ENCODE results near the gene ZFAND3. TPM values are rescaled to one million over a fixed set of nuclear protein-coding genes. Genes with fewer than 3 reads are reported as not detected.

Gene ZFAND3
- total and polyA plus RNA-seq, 9 donors: 16.6 to 220 (median 51.9) TPM

GRCh38 chr6:38143191-38144150 lies 323.9 kb downstream of the ZFAND3 start:
- Histone ChIP-seq H3K4me3 (no peak overlapping the region), H3K4me1 (ENCODE audit: insufficient read depth) (peaks cover 2% of the 10 kb centered on the region), H3K9me3 (no peaks in the 10 kb centered on the region), H3K27me3 (no peaks in the 10 kb centered on the region), H3K36me3 (no peaks in the 10 kb centered on the region), H3K27ac (no peak overlapping the region)
- WGBS, 3 donors: 74 to 78% (median 77%) methylated on average over 8 of the region's 8 CpGs
- TF ChIP-seq POLR2A (IDR thresholded peaks at IDR 0.05): no peak
- TF ChIP-seq CTCF (IDR thresholded peaks at IDR 0.05): no peak
- no peak for TF ChIP-seq EP300 (IDR thresholded peaks at IDR 0.05)
- DNase-seq: no peak
- intact Hi-C loops (cut with DNase I): no loop called here

- H3K4me3 ChIP-seq: no peak overlapping the region
- 87 to 90% (median 89%) methylated on average over 5 of the region's 5 CpGs for WGBS, 3 donors
- peaks cover 2% of the 10 kb centered on the region for H3K4me1 ChIP-seq (ENCODE audit: insufficient read depth)
- no peaks in the 10 kb centered on the region for H3K36me3 ChIP-seq
- DNase-seq: no peak
- no peak overlapping the region for H3K27ac ChIP-seq
- no peaks in the 10 kb centered on the region for H3K9me3 ChIP-seq
- TF ChIP-seq CTCF (IDR thresholded peaks at IDR 0.05): no peak
- no peak for TF ChIP-seq POLR2A (IDR thresholded peaks at IDR 0.05)
- TF ChIP-seq EP300 (IDR thresholded peaks at IDR 0.05): no peak
- H3K27me3 ChIP-seq: no peaks in the 10 kb centered on the region
- intact Hi-C loops (cut with DNase I): no loop called here
Observed at GRCh38 chr6:38144365-38144945, 324.9 kb downstream of the ZFAND3 start.

- H3K4me3 ChIP-seq: no peak overlapping the region
- TF ChIP-seq EP300 (IDR thresholded peaks at IDR 0.05): no peak
- no peak for TF ChIP-seq CTCF (IDR thresholded peaks at IDR 0.05)
- TF ChIP-seq POLR2A (IDR thresholded peaks at IDR 0.05): no peak
- intact Hi-C loops (cut with DNase I): no loop called here
- H3K36me3 ChIP-seq: no peaks in the 10 kb centered on the region
- DNase-seq: no peak
- 83 to 88% (median 88%) methylated on average over 8 of the region's 8 CpGs for WGBS, 3 donors
- H3K27me3 ChIP-seq: no peaks in the 10 kb centered on the region
- H3K4me1 ChIP-seq (ENCODE audit: insufficient read depth): no peaks in the 10 kb centered on the region
- no peaks in the 10 kb centered on the region for H3K9me3 ChIP-seq
- no peak overlapping the region for H3K27ac ChIP-seq
Observed at GRCh38 chr6:38146021-38146733, 326.6 kb downstream of the ZFAND3 start.

- no peak overlapping the region for H3K27ac ChIP-seq
- no peaks in the 10 kb centered on the region for H3K4me1 ChIP-seq (ENCODE audit: insufficient read depth)
- H3K9me3 ChIP-seq: no peaks in the 10 kb centered on the region
- intact Hi-C loops (cut with DNase I): no loop called here
- TF ChIP-seq CTCF (IDR thresholded peaks at IDR 0.05) (no peak), EP300 (IDR thresholded peaks at IDR 0.05) (no peak), POLR2A (IDR thresholded peaks at IDR 0.05) (no peak)
- no peak overlapping the region for H3K4me3 ChIP-seq
- no peaks in the 10 kb centered on the region for H3K27me3 ChIP-seq
- no peak for DNase-seq
- 79 to 84% (median 83%) methylated on average over 1 of the region's 1 CpG for WGBS, 3 donors
- H3K36me3 ChIP-seq: no peaks in the 10 kb centered on the region
Observed at GRCh38 chr6:38146734-38147027, 327.2 kb downstream of the ZFAND3 start.
